DMS153 (cell line): ENCODE results near the gene IFNL3.
"Not testable (repeated sequence)": the region's sequence is repeated elsewhere in the genome, so short reads cannot be mapped to it uniquely, and the experiment has no call there.

ENCODE experiments used
- DNase-seq: peaks from one replicate; lab custom pipeline; 2025; lab: John Stamatoyannopoulos, UW

Gene IFNL3

DNA sequence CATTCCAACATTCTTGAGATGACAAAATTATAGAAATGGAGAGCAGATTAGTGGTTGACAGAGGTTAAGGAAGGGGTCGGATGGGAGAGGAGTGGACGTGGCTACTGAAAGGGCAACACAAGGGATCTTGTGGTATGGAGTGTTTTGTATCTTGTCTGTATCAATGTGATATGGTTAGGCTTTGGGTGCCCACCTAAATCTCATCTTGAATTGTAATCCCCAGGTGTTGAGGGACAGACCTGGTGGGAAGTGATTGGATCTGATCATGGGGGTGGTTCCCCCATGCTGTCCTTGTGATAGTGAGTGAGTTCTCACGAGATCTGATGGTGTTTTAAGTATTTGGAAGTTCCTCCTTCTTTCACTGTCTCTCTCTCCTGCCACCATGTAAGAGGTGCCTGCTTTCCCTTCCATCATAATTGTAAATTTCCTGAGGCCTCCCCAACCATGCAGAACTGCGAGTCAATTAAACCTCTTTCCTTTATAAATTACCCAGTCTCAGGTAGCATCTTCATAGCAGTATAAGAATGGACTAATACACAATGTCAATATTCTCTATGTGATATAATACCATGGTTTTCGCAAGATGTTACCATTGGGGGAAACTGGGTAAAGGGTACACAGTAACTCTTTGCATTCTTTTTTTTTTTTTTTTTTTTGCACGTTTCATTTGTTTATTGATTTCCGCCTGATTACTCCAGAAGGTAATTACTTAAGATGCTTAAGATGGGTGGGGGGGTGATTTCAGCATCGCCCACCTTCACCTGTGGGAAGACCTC is 8.8 kb upstream of the IFNL3 start:
- DNase-seq = no peak

DNA sequence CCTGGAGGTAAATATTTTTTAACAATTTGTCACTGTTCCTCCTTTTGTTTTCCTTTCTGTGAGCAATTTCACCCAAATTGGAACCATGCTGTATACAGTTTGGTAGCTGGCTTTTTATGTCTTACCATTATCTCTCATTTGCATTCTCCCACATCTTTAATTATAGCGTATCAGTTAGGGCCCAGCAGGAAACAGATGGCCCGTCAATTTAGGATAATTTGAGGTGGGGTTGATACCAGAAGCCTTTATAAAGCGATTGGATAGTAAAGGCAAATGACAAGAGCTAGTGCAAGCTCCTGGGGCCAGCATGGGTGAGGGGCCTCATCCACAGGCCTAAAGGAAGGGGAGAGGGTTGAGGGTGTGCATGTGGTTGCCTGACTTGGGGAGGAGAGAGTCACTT is 7.7 kb upstream of the IFNL3 start:
- DNase-seq = no peak

DNA sequence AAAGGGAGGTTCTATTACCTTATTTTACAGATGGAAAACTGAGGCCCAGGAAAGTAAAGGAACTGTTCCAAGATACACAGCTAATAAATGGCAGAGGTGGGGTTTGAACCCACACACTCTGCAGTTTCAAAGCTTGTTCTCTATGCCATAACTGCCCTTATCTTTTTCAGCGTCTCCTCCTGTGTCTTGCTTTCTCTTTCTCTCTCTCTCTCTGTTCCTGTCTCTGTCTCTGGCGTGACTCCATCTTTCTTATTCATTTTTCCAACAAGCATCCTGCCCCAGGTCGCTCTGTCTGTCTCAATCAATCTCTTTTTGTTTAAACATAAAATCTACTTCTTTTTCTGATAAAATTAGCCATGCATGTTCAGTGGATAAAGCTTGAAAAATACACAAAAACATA is 7.0 kb upstream of the IFNL3 start:
- no peak for DNase-seq

DNA sequence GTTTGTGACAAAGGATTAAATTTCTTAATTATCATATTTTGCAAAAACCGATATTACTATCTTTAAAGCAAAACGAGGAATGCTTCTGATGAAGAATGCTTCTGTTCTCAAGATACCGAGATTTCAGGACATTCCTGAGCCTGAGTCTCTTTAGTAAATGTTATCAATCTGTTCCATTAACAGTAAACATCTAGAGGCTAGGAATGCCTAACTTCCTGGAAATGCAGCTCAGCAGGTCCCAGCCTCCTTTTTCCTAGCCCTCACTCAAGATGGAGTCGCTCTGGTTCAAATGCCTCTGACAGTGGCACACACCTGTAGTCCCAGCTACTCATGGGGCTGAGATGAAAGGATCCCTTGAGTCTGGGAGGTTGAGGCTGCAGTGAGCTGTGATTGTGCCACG is 6.3 kb upstream of the IFNL3 start:
- no peak for DNase-seq

DNA sequence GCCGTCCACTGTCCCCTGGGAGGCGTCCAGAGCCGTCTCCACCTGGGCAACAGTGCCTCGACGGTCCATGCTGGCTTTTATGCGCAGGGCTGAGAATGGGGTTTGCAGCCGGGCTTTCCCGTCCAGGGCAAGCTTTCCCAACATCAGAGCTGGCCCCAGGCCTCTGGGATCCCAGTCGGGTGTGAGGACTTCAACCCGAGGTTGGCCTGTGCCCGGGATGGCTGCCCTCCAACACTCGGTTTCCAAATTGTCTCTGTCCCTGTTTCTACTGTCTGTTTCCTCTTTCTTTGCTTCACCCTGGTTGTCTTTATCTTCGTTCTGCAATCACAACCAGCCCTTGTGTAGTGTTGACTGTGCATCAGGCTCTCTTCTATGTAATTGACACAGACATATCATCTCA is 4.0 kb upstream of the IFNL3 start, which contains the start of gene IFNL4:
Gene IFNL4, minus strand, starts transcription at position 51 of the 400 bp plus-strand sequence.
- DNase-seq = no peak

DNA sequence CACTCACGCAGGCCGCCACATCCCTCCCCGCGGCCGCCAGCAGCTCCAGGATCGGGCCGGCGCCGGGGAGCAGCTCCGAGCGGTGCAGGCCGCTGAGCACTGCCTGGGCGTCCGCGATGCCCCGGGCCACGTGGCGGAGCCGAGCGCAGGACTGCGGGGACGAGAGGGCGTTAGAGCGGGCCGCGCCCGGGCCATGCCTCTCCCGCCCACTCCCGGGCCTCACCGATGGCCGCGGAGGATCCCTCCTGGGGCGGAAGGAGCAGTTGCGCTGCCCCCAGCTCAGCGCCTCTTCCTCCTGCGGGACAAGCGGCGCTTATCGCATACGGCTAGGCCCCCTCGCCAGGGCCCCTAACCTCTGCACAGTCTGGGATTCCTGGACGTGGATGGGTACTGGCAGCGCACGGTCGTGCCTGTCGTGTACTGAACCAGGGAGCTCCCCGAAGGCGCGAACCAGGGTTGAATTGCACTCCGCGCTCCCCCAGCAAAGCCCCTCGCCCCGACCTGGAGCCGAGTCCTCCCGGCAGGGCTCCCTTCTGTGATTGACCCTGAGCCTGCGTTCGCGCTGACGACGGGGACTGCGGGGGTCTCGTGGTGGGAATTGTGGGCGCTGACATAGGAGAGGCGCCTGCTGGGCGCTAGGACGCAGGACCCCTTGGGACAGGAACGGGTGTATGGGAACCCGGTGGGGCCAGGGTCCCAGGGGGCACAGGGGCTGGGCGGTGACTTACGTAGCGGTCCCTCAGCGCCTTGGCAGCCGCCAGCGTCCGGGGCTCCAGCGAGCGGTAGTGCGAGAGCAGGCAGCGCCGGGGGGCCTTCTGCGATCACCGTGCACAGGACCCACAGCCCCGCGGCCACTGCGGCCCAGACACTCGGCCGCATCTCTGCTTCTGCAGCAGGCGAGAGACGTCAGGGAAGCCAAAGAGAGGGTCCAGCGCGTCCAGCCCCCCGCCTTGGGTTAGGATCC is 3.2 kb upstream of the IFNL3 start:
- DNase-seq = no peak

DNA sequence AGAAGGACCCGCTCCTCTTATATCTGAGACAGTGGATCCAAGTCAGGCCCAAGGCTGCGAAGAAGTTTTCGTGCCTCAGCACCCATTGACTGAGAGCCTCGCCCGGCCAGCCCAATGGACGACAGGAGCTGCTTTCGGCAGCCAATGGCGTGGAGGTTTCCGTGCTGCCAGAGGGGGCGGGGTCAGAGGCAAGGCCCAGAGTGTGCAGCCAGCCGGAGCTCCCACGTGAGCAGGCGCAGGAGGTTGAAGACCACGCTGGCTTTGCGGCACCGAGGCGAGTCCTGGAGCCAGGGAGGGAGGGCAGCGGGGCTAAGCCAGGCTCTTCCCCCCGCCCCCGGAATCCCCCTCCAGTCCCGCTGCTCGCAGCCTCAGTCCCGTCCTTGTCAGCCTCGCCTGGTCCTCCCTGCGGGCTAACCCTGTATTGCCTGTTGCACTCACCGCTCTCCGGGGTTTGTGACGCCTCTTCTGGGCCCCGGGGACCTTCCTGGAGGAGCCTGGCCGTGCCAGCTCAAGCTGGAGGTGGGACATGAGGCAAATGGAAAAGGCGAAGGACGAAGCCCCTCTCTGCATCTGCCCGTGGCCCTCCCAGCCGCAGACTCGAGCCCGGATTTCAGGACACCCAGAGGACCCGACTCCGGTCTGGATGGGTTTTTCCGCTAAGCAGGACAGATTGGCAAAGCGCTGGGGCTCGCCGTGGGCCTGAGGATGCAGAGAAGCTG is 2.3 kb upstream of the IFNL3 start:
- peak; percentile 3 for DNase-seq

DNA sequence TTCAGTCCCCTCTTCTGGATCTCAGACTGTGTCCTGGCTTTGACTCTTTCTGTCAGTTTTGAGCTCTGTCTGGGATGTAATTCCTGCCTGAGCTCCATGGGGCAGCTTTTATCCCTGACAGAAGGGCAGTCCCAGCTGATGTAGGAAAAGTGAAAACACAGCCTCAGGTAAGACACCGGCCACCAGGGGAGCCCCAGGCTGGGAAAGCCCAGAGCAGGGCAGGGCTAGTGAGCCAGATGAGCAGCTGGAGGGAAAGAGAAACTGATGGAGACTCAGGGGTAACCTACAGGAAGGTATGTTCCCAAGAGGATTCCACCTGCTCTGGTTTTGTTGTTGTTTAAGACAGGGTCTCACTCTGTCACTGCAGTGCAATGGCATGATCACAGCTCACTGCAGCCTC is 360 bp upstream of the IFNL3 start:
- DNase-seq = not testable (repeated sequence)

DNA sequence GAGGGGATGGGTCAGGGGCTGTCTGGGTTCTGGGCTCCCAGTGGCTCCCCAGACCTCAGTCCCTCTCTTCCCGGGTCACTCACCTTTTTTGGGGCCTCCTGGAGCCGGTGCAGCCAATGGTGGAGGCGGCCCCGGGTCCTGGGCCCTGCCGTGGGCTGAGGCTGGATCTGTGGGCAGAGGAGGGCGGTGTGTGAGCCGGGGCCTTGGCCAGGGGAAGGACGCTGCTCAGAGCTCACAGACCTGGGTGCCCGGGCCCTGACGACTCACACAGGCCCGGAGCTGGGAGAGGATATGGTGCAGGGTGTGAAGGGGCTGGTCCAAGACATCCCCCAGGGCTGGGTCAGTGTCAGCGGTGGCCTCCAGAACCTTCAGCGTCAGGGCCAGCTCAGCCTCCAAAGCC is 1.1 kb downstream of the IFNL3 start:
- not testable (repeated sequence) for DNase-seq

DNA sequence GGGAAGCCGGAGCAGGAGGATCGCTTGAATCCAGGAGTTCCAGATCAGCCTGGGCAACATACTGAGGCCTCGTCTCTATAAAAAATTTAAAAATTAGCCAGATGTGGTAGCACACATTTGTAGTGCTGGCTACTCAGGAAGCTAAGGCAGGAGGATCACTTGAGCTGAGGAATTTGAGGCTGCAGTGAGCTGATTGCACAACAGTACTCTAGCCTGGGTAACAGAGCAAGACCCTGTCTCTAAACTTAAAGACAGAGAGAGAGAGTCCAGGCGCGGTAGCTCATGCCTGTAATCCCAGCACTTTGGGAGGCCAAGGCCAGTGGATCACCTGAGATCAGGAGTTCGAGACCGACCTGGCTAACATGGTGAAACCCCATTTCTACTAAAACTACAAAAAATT is 4.4 kb downstream of the IFNL3 start:
- no peak for DNase-seq

DNA sequence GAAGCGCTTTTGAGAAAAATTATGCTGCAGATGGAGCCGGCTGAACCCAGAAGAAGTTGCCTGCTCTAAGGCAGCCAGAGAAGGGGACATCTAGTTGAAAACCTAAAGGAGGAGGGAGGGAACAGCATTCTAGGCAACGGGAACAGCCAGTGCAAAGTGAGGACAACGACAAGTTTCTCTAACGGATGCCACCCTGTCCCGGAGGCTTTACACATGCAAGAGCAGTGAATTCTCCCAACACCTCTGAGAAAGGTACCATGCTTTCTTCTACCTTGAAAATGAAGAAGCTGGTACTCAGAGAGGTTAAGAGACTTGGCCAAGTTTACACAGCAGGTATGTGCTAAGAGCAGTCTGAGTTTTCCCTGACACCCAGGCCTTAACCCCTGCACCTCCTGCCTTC is 5.9 kb downstream of the IFNL3 start:
- no peak for DNase-seq

DNA sequence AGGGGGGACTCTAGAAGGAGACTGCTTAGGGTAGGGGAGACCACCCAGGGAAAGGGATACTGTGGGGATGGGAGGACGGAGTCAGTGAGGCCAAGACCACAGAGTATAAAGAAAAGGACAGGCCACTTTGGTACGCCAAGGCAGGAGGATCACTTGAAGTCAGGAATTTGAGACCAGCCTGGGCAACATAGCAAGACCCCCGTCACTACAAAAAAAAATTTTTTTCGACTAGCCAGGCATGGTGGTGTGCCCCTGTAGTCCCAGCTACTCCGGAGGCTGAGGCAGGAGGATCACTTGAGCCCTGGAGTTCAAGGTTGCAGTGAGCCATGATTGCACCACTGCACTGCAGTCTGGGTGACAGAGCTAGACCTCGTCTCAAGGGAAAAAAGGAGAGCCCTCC is 6.6 kb downstream of the IFNL3 start:
- no peak for DNase-seq

DNA sequence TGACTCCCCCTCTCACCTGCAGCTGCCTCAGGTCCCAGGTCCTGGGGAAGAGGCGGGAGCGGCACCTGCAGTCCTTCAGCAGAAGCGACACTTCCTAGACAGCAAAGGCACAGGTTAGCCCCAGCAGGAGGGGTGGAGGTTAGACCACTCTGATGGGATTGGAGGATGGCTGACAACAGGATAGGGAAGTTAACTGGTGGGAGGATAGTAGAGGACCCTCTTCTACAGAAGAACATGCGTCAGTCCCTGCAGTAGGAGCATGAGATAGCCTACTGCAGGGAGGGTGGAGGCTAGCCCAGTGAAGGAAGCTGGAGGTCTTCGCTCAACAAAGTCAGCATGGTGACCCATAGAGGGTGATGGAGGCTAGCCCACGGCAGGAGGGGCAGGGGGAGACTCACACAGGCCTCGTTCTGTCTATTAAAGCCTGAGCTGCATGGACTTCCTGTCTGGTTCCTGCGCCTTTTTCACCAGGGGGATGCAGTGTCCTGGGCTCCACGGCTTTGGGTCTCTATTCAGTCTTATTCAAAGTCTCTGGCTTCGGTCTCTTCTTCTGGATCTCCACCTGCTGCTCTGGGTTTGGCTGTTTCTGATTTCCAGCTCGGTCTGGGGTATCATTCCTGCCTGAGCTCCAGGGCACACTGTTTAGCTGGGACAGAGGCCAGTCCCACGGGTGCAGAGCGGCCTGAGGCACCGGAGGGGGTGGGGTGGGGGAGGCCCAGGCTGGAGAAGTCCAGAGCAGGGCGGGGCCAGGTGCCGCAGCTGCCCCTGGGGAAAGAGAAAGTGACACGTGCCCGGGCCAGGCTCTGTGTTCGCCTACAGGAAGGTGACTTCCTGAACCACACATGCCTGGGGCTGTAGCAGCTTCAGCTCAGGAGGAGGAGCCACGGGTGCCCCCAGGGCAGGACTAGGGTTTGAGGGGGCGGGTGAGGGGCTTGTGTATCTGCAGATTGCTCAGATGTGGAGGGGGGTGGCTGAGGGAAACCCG is 7.3 kb downstream of the IFNL3 start:
- DNase-seq = peak; percentile 40

DNA sequence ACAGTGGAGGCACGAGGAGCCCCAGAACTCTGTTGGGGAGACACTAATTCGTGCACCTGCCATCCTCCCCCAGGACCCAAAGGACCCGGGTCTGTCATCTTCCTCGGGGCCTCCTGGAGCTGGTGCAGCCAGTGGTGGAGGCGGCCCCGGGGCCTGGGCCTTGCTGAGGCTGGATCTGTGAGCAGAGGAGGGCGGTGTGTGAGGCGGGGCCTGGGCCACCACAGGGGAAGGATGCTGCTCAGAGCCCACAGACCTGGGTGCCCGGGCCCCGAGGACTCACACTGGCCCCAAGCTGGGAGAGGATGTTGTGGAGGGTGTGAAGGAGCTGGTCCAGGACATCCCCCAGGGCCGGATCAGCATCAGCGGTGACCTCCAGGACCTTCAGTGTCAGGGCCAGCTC is 8.3 kb downstream of the IFNL3 start:
- no peak for DNase-seq

DNA sequence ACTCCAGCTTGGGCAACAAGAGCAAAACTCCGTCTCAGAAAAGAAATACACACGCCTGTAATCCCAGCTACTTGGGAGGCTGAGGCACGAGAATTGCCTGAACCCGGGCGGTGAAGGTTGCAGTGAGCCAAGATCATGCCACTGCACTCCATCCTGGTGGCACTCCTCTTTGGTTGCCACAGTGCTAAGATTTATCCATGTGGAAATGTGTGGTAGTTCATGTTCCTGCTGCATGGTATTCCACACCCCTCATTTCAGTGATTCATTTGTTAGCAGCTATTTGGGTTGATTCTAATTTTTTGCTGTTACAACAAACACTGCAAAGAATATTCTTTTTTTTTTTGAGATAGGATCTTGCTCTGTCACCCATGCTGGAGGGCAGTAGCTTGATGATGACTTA is 12.1 kb downstream of the IFNL3 start:
- no peak for DNase-seq

DNA sequence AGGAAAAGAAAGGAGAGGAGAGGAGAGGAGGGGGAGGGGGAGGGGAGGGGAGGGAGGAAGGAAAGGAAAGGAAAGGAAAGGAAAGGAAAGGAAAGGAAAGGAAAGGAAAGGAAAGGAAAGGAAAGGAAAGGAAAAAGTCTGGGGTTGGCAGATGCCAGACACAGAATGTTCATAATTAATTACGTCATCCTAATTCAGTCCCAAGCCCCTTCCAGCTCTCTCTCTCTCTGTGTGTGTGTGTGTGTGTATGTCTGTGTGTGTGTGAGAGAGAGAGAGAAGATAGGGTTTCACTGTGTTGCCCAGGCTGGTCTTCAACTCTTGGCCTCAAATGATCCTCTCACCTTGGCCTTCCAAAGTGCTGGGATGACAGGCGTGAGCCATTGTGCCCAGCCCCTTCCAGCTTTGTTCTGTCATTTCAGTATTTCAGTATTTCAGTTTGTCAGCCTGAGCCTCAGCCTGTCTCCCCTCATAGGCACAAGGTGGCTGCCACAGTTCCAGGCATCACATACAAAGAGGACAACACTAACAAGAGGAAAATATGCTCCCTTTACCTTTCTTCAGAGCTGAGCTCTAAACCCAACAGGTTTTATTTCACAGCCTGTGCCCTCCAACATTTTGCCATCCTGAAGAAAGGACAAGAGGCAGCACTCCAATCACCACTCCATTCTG is 14.6 kb downstream of the IFNL3 start:
- DNase-seq = no peak

DNA sequence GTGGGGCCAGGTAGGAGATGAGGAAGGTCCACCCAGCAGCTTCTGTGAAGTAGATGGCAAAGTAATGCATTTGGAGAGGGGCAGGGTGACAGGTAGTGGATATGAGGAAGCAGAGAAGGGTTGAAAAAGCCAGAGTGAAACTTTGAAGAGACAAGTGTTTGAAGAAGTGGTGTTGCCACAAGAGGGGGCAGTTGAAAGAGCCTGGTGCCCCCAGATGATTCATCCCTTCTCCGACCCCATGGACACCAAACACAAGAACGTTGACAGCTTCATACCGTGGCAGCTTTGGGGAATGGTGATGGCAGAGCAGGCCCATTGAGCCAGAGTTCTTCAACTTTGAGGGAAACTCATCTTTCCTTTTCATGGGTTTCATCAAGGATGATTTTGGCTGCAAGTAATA is 19.9 kb downstream of the IFNL3 start:
- DNase-seq = no peak

DNA sequence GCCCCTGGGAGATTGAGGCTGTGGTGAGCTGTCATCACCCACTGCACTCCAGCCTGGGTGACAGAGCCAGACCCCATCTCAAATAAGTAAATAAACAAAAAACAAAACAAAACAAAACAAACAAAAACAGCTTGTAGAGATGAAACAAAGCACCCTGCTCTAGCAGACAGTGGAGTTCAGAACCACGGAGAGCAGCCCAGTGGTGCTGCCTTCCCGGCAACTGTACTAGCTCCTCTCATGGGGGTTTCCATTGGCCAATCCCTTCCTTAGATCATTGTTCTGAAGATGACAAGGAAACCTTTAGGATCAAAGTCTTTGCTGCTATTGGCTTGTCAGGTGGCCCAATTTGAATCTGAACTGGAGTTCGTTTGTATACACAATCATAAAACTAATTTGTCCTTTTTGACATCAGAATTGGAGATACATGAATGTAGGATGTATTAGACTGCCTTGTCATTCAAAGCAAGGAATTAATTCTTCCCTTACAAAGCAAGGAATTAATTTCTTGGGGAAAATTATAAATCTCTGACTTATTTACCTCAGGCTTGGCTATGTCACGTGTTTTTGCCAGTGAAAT is 21.0 kb downstream of the IFNL3 start:
- DNase-seq = no peak

DNA sequence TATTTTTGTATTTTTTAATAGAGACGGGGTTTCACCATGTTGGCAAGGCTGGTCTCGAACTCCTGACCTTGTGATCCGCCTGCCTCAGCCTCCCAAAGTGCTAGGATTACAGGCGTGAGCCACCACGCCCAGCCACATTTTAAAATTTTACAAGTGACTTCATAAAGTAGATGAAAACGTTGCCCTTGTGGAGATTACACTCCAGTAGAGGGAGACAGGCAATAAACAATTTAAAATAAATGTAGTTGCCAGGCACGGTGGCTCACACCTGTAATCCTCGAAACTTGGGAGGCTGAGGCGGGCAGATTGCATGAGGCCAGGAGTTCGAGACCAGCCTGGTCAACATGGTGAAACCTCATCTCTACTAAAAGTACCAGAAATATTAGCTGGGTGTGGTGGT is 25.7 kb downstream of the IFNL3 start:
- not testable (repeated sequence) for DNase-seq
